HG03558 (cell line): ENCODE measurements around the gene ZNF514.
"Not testable (repeated sequence)": the region's sequence is repeated elsewhere in the genome, so short reads cannot be mapped to it uniquely, and the experiment has no call there.

ENCODE experiments used
- ATAC-seq: cut with Tn5 transposase; IDR thresholded peaks from one replicate; pipeline ENCODE4 v1.9.1; 2021; ENCODE audit warnings: moderate number of reproducible peaks; ENCODE audit not compliant: unreplicated experiment; ENCODE audit errors: extremely low read depth

ZNF514 gene

DNA sequence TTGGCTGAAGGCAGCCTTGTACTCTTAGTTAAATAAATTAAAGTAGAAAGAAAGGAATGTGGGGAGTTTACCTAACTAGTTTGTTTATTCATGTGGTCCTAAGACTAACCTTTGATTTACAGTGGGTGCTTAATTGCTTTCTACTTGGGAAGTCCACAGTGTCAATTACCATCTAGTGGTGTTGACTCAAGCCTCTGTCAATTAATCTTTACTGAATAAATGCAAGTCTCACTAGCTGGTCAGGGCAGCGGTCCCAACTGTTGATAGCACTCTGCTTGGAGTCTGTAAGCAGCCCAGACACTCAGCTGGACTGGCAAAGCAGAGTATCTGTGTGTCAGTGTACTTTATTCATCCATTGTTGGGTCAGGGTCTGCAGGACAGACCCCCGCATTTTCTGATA is 15.8 kb downstream of the ZNF514 start:
- no peak for ATAC-seq

DNA sequence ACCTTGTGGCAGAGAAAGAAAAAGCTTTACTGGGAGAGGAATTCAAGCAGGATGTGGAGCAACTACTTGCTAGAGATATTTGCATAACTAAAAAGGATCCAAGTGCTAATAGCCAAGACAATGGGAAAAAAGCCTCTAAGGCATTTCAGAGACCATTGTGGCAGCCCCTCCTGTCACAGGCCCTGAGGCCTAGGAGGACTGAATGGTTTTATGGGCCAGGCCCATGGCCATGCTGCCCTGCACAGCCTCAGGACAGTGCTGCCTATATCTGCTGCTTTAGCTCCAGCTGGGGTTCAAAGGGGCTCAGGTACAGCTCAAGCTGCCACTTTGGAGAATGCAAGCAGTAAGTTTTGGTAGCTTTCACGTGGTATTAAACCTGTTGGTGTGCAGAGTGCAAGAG is 20.9 kb downstream of the ZNF514 start:
- no peak for ATAC-seq

DNA sequence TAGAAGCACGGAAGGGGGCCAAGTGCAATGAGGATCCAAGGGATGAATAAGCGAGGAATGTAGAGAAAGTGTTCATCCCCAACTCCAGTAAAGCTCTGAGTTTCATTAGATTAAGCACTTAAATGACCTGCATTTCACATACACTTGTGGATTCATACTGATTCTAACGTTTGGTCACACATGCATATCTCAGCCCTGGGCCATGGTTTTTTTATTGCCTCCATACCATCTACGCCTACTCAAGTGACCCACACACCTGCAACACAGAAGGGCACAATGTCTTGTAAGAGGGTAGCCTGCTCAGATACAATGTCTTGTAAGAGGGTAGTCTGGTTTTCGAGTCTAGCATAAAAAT is 37.5 kb downstream of the ZNF514 start:
- no peak for ATAC-seq

DNA sequence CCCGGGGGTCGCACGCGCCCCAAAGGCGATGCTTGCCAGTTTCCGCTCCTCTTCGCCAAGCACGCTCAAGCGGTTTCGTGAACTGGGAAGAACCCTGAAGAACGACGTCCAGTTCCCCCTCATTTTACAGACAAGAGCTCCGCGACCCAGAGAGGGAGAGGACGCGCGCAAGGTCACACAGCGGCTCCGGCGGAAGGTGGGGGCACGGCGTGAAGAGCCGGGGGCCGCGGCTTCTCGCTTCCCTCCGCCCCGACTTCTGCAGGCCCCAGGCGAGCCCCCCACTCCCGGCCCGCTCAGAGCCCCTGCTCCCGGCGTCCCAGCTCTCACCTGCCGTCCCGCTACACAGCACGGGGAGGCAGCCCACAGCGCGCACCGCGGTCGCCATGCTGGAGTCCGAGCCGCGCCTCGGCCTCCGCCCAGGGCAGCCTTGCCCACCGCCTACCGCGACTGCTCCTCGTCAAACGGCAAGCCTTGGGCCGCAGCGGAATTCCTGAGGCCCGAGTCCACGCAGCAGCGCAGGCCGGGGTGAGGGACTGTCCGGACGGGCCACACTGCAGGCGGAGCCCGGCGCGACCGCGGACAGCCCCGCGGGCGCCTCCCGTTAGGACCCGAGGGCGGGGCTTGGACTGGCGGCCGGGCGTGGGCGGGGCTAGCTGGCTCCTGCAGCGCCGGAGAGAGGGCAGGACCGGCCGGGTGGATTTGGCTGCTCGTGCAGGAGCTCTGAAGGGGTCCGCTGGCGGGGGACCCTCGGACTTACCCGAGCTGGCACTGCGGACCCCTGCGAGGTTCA is 38.0 kb downstream of the ZNF514 start, which contains the start of gene MRPS5:
Gene MRPS5 (minus strand): TSS at position 402 of the 790 bp plus-strand sequence. CDS start 17 bp downstream, at position 385.
- ATAC-seq, result peak; percentile 77

DNA sequence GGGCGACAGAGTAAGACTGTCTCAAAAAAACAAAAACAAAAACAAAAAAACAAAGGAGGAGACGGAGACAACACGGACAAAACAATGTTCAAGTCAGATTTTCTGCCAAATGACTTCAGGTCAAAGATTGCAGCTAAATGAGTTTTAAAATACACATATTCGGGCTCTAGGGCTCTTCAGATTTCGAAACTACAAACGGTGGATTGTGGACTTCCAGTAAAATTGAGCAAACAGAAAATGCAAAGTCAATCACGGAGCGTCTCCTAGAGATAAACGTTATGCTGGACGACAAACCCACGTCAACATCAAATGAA is 38.6 kb downstream of the ZNF514 start:
- no peak for ATAC-seq

DNA sequence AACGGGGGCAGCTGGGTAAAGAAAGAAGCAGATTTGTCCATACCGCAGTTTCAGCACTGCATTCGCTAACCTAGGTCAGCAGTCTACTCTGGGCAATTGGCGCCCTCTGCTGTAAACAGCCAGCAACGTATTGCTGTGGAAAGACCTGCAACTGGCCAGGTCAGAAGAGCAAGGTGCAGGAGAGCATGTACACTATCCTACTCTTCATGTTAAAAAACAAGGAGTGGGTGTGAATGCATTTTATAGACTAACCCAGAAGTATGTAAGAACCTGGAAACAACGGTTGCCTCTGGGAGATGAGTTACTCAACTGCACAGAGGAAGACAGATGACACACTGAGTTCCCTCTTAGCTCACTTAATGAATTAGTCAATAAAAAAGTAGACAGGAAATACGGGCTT is 44.2 kb downstream of the ZNF514 start:
- ATAC-seq, result peak; percentile 76

DNA sequence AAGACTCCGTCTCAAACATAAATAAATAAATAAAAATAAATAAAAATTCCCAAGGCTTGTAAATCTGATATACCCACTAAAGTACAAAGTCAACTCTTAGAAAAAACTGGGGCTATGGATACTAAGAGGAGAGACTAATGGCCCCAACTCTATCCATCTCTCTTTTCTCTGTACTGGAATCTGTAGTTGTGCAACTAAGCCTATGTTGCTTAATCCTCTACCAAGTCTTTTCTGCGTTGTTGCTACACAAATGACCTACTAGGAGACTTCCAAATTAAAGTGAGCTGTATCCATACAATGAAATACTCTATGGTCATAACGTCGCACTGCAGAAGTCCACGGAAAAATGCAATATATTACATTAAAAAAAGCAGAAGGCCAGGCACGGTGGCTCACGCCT is 46.2 kb downstream of the ZNF514 start:
- ATAC-seq, result no peak

DNA sequence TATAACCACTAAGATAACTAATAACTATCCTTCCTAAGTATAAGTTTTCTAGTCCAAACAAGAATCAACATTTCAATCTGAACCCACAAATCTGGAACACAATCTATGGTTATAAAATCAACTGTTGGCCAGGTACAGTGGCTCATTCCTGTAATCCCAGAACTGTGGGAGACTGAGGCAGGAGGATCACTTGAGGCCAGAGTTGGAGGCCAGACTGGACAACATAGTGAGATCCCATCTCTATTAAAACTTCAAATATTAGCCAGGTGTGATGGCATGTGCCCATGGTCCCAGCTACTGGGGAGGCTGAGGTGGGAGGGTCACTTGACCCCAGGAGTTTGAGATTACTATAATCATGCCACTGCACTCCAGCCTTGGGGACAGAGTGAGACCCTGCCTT is 49.3 kb downstream of the ZNF514 start:
- no peak for ATAC-seq

DNA sequence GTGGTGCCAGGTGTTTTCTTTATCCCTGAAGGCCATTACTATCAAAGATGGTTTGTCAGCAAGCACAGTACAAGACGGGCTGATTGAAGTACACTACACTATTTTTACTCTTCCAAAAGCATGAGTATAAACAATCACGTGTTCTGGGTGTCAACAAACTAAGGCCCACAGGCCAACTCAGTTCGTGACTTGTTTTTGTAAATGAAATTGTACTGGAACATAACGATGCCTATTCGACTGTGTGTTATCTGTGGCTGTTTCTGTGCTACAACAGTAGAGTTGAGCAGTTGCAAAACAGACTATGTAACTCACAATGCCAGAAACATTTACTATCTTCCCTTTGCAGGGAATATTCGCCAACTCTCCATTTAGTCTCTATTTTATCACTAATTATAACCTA is 50.4 kb downstream of the ZNF514 start:
- no peak for ATAC-seq

DNA sequence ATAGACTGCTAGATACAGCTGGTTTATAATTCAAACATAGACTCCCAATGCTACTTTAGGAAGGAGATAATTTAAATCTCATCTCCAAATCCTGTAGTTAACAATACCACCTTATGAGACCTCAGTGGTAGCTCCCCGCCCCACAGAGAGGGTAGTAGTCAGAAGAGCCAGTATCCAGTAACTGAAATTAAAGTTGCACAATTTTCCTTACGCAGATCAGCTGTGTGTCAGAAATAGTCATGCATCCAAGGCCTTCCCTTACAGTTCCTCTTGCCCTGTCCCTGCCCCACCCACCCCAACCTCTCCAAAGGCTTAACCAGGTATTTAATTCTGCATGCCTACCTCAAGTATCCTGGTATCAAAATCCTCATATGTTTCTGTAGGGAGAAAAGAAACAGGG is 53.6 kb downstream of the ZNF514 start:
- no peak for ATAC-seq

DNA sequence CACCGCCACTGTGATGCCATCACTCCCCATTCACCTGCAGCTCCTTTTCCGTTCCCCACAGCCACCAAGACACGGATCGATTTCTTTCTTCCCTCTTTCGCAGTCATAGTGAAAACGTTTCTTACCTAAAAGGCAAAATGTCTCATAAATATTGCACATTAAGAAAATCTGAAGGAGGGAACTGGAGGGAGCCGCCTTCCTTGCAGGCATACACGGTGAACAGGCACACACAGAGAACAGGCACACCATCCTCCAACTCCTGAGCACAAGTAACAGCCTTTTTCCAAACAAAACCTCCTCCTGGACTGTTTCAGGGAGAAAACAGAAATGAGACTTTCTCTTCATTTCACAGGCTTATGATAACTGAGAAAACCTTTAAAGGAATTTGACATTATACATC is 55.0 kb downstream of the ZNF514 start:
- no peak for ATAC-seq

DNA sequence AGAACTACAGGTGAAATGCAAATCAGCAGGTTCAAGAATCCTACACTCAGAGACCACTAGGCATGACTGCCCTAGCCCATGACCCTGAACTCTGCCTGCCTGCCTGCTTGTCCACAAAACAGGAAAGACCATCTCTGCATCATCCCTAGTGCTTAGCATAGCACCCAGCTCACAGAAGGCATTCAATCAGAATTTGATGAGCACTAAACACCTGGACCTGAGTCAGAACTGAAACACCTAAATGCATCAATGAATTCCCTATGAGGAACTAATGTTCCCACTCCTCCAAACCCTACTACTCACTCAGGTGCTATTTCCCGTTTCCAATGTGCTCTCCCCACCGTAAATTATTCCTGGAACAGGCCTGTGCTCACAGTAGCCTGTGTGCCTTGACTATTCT is 59.7 kb downstream of the ZNF514 start:
- ATAC-seq, result no peak

DNA sequence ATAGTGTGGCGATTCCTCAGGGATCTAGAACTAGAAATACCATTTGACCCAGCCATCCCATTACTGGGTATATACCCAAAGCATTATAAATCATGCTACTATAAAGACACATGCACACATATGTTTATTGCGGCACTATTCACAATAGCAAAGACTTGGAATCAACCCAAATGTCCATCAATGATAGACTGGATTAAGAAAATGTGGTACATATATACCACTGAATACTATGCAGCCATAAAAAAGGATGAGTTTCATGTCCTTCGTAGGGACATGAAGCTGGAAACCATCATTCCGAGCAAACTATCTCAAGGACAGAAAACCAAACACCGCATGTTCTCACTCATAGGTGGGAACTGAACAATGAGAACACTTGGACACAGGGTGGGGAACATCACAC is 61.4 kb downstream of the ZNF514 start:
- ATAC-seq, result not testable (repeated sequence)
